IPS-NIHi7 (cell line): ENCODE results near the gene STK11.

Source experiments
- DNase-seq: peaks from one replicate; pipeline ENCODE4 v3.0.0; 2012; ENCODE audit warnings: mixed read lengths; ENCODE audit errors: extremely low spot score

Gene STK11

DNA sequence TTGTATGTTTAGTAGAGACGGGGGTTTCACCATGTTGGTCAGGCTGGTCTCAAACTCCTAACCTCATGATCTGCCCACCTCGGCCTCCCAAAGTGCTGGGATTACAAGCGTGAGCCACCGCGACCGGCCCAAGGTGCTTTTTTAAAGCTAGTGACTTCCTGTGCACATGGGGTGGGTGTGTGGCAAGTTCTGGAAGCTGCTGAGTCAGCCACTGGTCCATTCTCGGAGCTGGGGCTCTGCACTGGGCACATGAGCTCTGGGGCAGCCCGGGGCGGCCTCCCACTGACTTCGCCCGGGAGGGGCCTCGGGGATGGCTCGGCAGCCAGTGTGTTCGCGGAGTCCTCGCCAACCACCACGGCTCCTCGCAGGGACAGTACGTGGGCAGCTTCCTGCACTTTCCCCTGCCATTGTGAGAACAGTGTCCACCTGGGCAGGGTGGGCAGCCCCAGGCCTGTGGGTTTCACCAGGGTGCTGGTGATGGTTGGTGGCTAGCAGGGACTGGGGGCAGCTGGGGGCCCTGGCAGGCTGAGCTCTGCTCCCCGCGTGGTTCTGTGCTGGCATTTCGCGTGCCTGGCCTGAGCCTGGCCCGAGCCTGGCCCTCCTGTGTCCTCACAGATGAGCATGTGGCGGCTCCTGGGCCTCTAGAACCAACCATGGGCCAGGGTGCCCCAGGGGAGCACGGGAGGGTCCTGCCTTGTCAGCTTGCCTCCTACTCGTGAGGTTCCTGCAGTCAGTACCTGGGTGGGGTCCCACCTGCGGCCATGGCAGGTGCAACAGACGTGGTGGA, 20.1 kb downstream of the STK11 start:
- no peak for DNase-seq

DNA sequence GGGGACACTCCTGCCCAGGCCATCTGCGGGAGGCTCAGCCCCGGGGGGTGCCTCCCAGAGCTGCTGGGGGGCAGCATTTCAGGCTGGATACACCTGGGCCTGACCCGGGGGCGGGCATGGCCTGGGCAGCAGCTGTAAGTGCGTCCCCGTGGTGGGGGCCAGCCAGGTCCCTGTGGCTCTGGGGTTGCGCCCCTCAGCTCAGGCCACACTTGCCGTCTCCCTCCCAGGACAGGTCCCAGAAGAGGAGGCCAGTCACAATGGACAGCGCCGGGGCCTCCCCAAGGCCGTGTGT, 20.6 kb downstream of the STK11 start:
- no peak for DNase-seq

DNA sequence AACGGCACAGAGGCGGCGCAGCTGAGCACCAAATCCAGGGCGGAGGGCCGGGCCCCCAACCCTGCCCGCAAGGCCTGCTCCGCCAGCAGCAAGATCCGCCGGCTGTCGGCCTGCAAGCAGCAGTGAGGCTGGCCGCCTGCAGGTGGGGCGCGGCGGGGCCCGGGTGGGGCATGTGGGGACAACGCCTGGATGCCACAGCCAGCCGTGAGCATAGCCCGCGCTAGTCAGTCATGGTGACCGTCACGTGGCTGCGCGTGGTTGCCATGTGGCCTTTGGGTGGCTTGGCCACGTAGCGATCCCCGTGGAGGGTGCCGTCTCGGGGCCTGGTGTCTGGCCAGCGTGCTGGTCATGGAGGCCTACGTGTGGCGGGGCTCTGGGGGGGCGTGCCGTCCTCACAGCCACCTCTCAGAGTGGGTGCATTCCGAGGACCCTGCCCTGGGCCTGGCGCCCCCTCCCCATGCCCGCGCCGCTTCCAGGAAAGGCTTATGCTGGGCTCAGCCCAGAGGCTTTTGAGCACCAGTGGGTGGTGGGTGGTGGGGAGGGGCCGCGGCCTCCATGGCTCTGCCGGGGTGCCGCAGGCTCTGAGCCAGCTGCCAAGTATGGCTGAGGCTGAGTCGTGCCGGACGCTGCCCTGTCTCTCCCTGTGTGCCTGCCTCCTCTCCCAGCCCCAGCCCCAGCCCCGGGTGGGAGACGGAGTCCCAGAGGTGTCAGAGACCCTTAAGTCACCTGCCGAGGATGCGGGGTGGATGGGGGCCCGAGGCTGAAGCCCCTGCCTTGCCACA, 21.1 kb downstream of the STK11 start:
- no peak for DNase-seq

DNA sequence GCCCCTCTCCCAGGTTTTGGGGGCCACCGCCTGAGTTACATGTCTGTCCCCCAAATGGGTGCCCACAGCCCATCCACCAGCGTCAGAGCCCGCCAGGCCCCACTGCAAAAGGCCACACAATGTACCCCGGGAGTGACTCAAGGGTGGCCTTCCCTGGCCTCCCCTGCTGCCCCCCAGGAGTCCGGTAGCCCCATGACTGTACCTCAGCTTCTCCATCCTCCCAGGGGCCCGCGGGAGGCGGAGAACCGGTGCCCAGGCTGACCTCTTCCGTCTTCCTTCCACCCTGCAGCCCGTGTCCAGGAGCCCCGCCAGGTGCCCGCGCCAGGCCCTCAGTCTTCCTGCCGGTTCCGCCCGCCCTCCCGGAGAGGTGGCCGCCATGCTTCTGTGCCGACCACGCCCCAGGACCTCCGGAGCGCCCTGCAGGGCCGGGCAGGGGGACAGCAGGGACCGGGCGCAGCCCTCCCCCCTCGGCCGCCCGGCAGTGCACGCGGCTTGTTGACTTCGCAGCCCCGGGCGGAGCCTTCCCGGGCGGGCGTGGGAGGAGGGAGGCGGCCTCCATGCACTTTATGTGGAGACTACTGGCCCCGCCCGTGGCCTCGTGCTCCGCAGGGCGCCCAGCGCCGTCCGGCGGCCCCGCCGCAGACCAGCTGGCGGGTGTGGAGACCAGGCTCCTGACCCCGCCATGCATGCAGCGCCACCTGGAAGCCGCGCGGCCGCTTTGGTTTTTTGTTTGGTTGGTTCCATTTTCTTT, 21.9 kb downstream of the STK11 start:
- no peak for DNase-seq

DNA sequence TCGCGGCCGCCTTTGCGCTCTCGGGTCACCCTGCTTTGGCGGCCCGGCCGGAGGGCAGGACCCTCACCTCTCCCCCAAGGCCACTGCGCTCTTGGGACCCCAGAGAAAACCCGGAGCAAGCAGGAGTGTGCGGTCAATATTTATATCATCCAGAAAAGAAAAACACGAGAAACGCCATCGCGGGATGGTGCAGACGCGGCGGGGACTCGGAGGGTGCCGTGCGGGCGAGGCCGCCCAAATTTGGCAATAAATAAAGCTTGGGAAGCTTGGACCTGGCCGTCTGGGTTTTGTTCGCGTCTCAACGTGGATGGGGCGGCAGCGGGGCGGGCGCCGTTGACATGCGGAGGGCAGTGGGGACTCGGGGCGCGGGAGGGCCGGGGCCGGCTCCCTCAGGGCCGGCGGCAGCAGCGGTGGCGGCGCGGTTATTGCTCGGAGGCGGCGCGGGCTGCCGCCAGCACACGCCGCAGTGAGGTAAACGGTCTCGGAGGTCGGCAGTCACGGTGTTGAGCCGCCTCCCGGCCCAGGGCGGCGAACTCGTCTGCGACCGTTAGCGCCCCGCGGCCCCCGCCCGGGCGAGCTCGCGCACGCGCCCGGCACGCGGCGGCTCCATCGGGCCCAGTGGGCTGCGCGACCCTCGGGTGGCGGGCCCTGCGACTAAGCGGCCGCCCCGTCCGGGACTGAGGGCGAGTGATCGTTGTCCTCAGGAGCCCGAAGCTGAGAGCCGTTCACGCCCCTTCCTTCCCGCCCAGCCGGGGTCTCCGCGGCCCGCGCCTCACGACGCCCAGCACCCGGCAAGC, 22.8 kb downstream of the STK11 start:
- no peak for DNase-seq

DNA sequence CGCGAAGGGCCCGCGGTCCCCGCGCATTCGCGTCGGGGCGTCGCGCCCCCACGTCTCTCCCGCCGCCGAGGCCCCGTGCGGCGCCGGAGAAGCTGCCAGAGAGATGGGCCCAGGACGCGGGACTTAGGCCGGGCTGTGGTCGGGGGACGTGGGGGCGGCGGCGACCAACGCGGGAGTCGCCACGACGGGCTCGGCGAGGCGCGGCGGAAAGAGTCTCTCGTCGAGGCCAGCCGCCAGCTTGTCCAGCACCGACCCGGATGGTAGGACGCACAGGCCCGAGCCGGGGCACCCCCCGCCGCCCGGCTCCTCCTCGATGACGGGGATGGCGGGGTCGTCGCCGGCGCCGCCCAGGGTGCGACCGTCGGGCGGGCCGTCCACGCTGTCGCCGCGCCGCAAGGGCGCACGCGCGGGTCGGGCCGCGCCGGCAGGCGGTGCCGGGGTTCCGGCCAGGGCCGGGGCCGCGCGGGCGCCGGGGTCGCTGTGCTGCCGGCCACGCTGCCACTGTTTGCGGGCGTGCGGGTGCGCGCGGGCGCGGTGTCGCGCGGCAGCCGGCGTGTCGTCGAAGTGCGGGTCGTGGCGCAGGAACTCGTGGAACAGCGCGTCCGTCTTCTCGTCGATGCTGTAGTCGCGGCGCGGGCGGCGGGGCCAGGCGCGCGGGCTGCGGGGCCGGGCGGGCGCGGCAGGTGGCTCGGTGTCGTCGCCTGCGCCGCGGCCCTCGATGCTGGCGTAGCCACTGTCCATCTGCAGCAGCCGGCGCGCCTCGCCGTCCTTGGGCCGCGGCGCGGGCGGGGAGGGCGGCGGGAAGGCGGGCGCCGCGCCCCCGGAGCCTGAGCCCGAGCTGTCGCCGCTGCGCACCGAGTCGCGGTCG, 23.7 kb downstream of the STK11 start:
- no peak for DNase-seq

DNA sequence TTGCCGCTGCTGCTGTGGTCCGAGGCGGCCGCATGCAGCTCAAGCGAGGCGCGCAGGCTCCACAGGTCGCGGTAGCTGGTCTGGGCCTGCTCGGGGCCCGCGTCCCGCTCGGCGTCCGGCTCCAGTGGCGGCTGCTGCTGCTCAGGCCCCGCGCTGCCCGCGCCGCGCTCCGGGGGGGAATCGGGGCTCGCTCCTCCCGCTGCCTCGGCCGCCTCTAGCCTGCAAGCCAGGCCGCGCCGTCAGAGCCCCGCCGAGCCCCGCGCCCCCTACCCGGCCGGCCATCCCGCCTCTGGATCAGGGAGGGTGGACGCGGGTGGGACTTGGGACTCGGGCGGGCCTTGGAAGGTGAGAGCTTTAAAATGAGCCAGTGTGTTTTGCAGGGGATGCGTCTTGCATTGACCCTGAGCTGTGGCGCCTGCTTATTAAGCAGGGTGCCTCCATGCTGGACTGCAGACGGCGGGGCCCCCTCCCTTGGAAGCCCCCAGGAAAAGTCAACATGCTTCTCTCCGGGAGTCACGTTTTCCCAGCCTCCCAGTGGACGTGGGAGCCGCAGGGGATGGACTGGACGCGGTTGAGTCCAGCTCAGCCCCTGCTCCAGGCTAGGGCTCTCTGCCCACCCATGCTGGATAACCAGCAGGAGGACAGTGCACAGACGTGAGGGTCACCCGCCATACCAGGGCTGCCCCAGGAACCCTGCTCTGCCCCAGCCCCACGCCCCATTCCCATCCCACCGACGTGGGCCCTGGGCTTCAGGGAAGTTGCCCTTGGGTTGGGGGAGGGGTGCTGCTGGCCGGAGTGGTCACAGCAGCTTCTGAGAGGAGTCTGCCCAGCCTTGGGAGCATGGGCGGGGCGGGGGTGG, 24.6 kb downstream of the STK11 start:
- no peak for DNase-seq

DNA sequence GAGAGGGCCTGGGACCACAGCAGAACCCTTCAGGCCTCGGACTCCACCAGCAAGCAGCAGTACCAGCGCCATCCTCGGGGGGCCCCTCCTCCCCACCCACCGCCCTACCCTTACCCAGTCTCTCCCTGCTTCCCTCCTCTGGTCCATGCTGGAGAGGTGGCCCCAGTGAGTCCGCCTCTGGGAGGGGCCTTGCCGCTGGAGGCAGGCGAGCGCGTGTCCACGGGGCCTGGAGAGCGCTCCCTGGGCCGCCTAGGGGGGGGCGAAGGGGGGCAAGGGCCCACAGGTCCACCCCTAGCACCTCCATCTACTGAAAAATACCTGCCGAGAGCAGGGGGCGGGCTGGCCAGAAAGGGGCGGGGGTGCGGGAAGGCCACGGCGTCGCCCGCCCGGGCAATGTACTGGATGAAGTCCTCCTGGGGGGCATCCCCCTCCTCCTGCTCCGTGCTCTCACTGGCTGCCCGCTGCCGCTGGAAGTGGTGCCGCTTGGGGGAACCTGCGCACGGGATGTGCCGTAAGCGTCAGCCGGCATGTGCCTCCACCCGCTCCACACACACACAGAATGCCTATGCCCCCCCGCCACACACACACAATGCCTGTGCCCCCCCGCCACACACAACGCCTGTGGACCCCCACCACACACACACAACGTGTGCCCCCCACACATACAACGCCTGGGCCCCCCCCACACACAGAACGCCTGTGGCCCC, 25.4 kb downstream of the STK11 start:
- no peak for DNase-seq

DNA sequence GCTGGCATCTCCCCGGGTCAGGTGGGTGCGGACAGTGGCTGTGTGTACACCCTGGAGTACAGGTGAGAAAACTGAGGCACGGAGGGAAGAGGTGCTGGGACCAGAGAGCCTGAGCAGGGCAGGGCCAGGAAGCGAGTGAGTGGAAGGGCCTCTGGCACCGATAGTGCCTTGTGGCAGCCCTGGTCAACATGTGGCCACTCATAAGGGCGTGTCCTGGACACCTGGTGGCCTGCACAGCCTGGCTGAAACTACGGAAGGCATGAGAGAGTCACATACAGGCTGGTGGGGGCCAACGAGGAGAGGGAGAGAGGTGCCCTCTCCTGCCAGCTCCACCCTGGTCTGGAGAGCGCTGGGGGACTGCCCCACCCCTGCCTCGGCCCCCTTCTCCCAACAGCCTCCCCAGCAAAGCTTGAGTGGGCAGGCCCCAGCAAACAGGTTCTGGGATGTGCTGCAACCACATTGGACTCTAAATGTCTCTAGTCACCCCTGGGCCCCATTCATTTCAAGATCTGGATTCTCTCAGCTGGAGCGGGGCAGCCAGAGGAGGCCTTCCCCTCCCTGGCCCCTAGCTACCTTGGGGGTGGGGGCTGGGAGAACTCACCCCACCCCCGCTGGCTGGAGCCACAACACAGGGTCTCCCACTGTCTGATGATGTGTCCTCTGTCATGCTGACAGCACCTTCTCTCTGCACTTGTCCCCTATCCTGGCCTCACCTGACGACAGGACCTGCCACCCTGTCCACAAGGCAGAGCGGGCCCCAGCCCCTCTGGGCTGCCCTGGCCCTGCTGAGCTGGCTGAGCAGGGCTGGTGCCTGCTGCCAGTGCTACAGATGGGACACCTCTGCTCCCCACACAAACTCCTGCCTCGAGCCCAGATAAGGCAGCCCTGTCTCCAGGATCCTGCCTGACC, 26.4 kb downstream of the STK11 start:
- no peak for DNase-seq

DNA sequence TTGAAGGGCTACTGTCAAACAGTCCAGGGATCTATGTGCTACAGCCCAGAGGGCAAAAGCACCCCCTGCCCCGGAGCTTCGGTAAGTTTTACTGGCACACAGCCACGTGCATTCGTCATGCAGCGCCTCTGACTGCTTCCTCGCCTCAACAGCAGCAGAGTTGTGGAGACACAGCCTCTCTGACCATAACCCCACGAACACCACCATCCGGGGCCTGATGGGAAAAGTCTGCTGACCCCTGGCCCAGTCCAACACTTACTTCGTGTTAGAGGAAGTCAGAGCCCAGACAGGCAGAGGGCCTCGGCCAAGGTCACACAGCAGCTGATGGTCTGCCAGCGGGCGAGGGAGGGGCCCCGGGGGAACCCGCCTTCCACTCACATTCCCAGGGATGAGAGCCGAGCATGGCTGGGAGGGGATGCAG, 27.1 kb downstream of the STK11 start:
- no peak for DNase-seq

DNA sequence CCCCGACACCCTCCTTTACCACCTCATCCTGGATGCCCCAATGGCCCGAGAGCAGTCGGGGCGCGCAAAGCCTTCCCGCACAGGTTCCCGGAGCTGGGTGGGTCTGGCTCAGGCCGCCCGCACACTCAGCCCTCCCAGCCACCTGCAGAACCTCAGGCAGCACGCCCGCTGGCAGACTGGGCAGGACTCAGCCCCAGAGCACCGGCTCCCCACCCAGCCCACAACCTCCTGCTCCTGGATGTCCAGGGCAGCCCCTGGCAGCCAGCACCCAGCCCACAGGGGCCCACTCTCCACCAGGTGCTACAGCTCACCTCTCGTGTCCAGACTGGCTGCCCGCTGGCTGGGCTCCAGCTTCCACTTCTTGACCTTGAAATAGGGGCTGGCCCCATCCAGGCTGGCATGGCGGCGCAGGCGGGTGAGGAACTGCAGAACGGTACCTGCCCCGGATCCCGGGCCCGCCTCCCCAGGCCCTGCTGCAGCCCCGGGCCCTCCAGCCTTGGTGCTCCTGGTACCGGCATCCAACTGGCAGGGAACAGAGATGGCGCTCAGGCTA, 27.6 kb downstream of the STK11 start:
- no peak for DNase-seq

DNA sequence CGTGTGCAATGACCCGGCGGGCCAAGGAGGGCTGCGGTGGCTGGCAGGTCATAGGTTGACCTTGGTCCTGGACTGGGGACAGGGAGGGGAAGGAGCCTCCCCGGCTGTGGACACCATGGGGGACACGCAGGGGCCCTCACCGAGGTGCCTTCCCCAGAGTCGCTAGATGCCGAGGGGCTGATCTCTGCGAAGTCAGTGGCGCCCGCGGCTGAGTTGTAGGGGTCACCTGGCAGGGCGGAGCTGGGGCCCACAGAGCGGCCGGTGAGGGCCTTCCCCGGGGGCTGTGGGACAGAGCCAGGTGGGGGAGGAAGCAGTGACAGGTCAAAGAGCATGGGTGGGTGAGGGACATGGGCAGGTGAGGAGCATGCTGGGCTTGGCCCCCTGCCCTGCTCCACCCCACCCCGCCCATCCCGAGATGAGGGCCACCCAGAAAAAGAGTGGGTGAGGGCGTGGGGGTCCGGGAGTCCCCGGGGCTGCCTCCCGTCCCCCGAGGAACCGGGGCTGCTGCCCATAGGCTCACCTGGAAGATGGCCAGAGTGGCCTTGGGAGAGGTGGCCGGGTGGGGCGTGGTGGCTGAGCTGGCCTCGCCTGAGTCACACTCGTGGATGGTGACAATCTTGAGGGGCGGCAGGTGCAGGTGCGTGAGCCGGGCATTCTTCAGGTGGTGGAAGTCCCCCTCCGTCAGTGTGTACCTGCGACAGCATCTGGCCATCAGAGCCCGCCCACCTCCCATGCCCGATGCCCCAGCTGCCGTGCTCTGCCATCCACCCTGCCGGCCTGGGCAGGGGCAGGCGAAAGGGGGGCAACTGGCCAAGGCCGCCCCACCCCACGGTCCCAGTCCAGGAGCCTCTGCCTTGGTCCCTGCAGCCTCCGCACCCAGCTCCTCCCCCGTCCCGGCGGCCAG, 28.7 kb downstream of the STK11 start:
- DNase-seq, result no peak

DNA sequence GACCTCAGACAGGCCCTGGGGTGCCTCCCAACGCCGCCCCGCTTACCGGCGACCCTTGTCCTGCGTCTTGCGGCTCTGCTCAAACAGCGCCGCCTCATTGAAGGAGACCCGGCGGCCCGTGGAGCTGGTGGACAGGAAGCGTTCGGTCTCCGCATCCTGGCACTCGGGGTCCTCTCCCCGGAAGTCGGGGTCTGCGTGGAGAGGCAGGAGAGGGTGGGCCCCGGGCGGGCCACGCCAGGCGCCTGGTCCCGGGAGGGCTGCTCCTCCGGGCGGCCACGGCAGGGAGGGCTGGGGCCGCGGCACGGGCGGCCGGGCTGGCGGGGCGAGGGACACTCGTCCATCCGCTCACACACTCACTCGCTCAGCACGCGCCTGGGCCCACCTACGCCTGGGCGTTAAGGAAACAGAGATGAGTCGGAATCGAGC, 29.4 kb downstream of the STK11 start:
- DNase-seq, result no peak

DNA sequence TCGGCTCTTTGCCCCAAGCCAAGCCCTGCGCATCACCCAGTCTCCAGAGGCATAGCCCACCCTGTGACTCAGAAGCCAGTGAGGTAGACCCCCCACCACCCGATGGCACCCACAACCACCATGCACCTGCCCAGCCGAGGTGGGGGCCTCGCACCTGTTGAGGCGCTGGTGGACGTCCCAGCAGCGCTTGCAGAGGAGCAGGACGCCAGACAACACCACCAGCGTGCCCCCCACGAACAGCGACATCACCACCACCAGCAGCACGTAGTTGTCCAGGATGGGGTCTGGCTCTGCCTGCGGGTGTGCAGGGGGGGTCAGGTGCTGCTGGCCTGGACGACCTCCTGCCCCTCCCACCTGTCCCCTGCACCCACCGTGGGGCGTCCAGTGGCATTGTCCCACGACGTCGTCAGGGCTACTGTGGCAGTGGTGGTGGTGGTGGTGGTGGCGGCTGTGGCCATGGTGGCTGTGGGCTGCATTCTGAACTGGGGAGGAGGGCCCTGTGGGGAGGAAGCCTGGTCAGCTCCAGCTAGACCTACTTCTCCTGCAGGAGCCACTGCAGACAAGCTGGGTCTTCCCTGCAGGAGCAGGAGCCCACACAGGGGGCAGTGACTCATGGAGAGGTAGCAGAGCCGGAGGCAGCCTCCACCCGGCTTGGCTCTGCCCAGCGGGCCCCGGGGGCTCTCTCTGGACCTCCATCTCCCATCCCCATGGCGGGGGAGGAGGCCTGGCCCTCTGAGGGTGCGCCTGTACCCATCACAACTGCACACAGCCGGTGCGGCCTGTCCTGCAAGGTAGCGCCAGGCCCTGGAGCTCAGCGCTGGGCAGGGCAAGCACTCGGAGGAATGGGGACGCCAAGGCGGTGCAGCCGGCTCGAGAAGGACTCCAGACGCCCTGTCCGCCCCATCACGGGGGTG, 30.3 kb downstream of the STK11 start:
- DNase-seq, result no peak

DNA sequence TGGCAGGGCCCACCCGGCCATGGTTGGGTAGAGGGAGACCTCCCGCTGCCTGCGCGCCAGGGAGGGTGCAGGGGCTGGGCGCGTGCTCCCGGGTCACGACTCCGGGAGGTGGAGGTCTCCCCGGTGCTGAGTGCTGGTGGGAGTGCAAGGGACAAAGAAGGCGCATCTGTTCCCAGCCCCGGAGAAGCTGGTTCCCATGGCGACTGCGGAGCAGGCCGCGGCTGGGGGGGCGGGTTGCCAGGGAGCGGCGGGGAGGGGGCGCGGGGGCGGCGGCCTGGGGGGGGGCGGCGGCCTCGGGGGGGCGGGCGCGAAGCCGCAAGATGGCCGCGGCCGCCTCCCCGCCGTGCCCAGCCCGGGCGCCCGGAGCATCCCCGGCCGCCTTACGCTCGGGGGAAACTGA, 31.0 kb downstream of the STK11 start:
- DNase-seq, result peak; percentile 47
